HCT116 (cell line): ENCODE measurements around the gene PTPN2. TPM values are rescaled to one million over a fixed set of nuclear protein-coding genes. Genes with fewer than 3 reads are reported as not detected.

ENCODE experiments used
- ATAC-seq: fragments of 200-7000 bp; cut with Tn5 transposase; 2 replicates; pipeline ENCODE4 v1.9.1; 2020; ENCODE audit warnings: mild to moderate bottlenecking, moderate library complexity
- BruUV-seq: library from RNA; stranded (reverse); fragments of 400-500 nt; replicated peaks from 2 replicates; lab custom pipeline; 2021; lab: Mats Ljungman, UMichigan
- CTCF ChIA-PET: fragments of 300-600 bp; sonication (Branson Sonifier 250); formaldehyde crosslinking; loops from one replicate; lab custom pipeline; 2021; ENCODE audit warnings: antibody characterized with exemption; lab: Charles Lee
- POLR2A ChIA-PET: fragments of 300-600, 350-600 bp; sonication (Branson Sonifier 250); formaldehyde crosslinking; loops from one replicate; lab custom pipeline; 2021; ENCODE audit warnings: antibody characterized with exemption; lab: Charles Lee
- RAD21 ChIA-PET, 2 experiments: fragments of 300-600 bp; sonication (Branson Sonifier 250); formaldehyde crosslinking; loops; one replicate each; lab custom pipeline; 2023; ENCODE audit warnings: low total read pairs in 2 of 2; ENCODE audit not compliant: uncharacterized antibody in 2 of 2, unreplicated experiment in 2 of 2, low non-redundant PET in 1 of 2; lab: Charles Lee
- DNase-seq: peaks from one replicate; pipeline ENCODE4 v3.0.0-alpha.2; 2010; ENCODE audit warnings: low read depth, low spot score
- H2AFZ ChIP-seq: fragments of 200-600 bp; shearing (Covaris generic), sonication (generic); 2 replicates; pipeline ENCODE4 v1.6.1; 2017; ENCODE audit warnings: low read depth, mixed run types, mixed read lengths, antibody characterized with exemption, low read length; ENCODE audit not compliant: poor library complexity, severe bottlenecking
- H3K27ac ChIP-seq: 2 replicates; pipeline ENCODE4 v1.5.1; 2012; ENCODE audit warnings: low read depth, low read length
- H3K27me3 ChIP-seq: fragments of 200-600 bp; sonication (generic); 2 replicates; pipeline ENCODE4 v1.6.1; 2016; ENCODE audit warnings: mixed run types, low read length, mixed read lengths; ENCODE audit not compliant: insufficient read depth
- H3K36me3 ChIP-seq, 2 experiments: fragments of 200-500 bp in 1 of 2; fragments of 200-600 bp in 1 of 2; sonication (Bioruptor generic) in 1 of 2; sonication (generic) in 1 of 2; 2 replicates each; pipeline versions ENCODE4 v1.5.1 to v1.6.1; 2014 to 2016; ENCODE audit warnings: low read length in 2 of 2, inconsistent platforms in 1 of 2, mixed read lengths in 1 of 2, mixed run types in 1 of 2; ENCODE audit not compliant: insufficient read depth in 2 of 2, control insufficient read depth in 1 of 2
- H3K4me1 ChIP-seq, 2 experiments: fragments of 200-600 bp in 1 of 2; sonication (generic) in 1 of 2; 2 replicates each; pipeline versions ENCODE4 v1.5.1 to v1.6.1; 2012 to 2017; ENCODE audit warnings: low read length in 2 of 2, inconsistent platforms in 1 of 2, mild to moderate bottlenecking in 1 of 2, mixed read lengths in 1 of 2, mixed run types in 1 of 2, moderate library complexity in 1 of 2; ENCODE audit not compliant: insufficient read depth in 2 of 2, control insufficient read depth in 1 of 2
- H3K4me2 ChIP-seq: fragments of 200-600 bp; sonication (generic); 2 replicates; pipeline ENCODE4 v1.6.1; 2017; ENCODE audit warnings: mixed run types, low read length, mixed read lengths
- H3K4me3 ChIP-seq, 2 experiments: fragments of 200-600 bp in 1 of 2; sonication (generic) in 1 of 2; replicated peaks in 1 of 2; 2 replicates each; pipeline ENCODE4 v1.5.1; 2011 to 2016; ENCODE audit warnings: low read length in 2 of 2, control low read depth in 1 of 2, low read depth in 1 of 2, mild to moderate bottlenecking in 1 of 2, mixed read lengths in 1 of 2, mixed run types in 1 of 2
- H3K79me2 ChIP-seq: fragments of 200-600 bp; sonication (generic); 2 replicates; pipeline ENCODE4 v1.6.1; 2017; ENCODE audit warnings: mild to moderate bottlenecking, mixed run types, low read length, moderate library complexity, mixed read lengths; ENCODE audit not compliant: insufficient read depth
- H3K9ac ChIP-seq: fragments of 200-600 bp; sonication (generic); 2 replicates; pipeline ENCODE4 v1.6.1; 2016; ENCODE audit warnings: low read length, mixed read lengths
- H3K9me2 ChIP-seq: fragments of 200-600 bp; sonication (generic), shearing (Covaris generic); 2 replicates; pipeline ENCODE4 v1.6.1; 2017; ENCODE audit warnings: mixed run types, mild to moderate bottlenecking, moderate library complexity; ENCODE audit not compliant: insufficient read depth
- H3K9me3 ChIP-seq, 2 experiments: fragments of 200-500 bp in 1 of 2; fragments of 200-600 bp in 1 of 2; sonication (Bioruptor generic) in 1 of 2; sonication (generic) in 1 of 2; 2 replicates each; pipeline ENCODE4 v1.6.1; 2014 to 2017; ENCODE audit warnings: low read length in 2 of 2, mixed read lengths in 2 of 2, inconsistent platforms in 1 of 2, low read depth in 1 of 2, mild to moderate bottlenecking in 1 of 2, mixed run types in 1 of 2, moderate library complexity in 1 of 2; ENCODE audit not compliant: control insufficient read depth in 1 of 2, insufficient read depth in 1 of 2
- H4K20me1 ChIP-seq: fragments of 200-600 bp; sonication (generic), shearing (Covaris generic); 2 replicates; pipeline ENCODE4 v1.6.1; 2017; ENCODE audit warnings: mixed run types, mild to moderate bottlenecking, moderate library complexity; ENCODE audit not compliant: insufficient read depth
- ATF3 ChIP-seq: IDR thresholded peaks from 2 replicates; pipeline ENCODE4 v1.6.1; 2012
- CBX3 ChIP-seq: IDR thresholded peaks from 2 replicates; pipeline ENCODE4 v1.6.1; 2012; ENCODE audit warnings: low read depth
- CEBPB ChIP-seq: IDR thresholded peaks from 2 replicates; pipeline ENCODE4 v1.6.1; 2012; ENCODE audit warnings: low read depth
- EGR1 ChIP-seq: IDR thresholded peaks from 2 replicates; pipeline ENCODE4 v1.6.1; 2012; ENCODE audit warnings: low read depth
- ELF1 ChIP-seq: IDR thresholded peaks from 2 replicates; pipeline ENCODE4 v1.6.1; 2012; ENCODE audit warnings: low read depth, borderline replicate concordance
- EZH2 ChIP-seq: fragments of 200-600 bp; sonication (generic); IDR thresholded peaks from 2 replicates; pipeline ENCODE4 v1.6.1; 2017; ENCODE audit warnings: antibody characterized with exemption, mixed run types
- EZH2phosphoT487 ChIP-seq: fragments of 200-600 bp; IDR thresholded peaks from 2 replicates; pipeline ENCODE4 v1.6.1; 2018; ENCODE audit warnings: antibody characterized with exemption, borderline replicate concordance
- FOSL1 ChIP-seq: IDR thresholded peaks from 2 replicates; pipeline ENCODE4 v1.6.1; 2012; ENCODE audit warnings: low read depth
- JUND ChIP-seq: IDR thresholded peaks from 2 replicates; pipeline ENCODE4 v1.6.1; 2012
- MAX ChIP-seq: IDR thresholded peaks from 2 replicates; pipeline ENCODE4 v1.6.1; 2012
- POLR2A ChIP-seq: IDR thresholded peaks from 2 replicates; pipeline ENCODE4 v1.7.0; 2011; ENCODE audit warnings: borderline replicate concordance; ENCODE audit not compliant: insufficient read depth, insufficient read length; ENCODE audit errors: extremely low read depth
- POLR2AphosphoS5 ChIP-seq: IDR thresholded peaks from 2 replicates; pipeline ENCODE4 v1.6.1; 2011; ENCODE audit warnings: mild to moderate bottlenecking, low read depth, low read length, moderate library complexity
- RAD21 ChIP-seq: IDR thresholded peaks from 2 replicates; pipeline ENCODE4 v1.6.1; 2012; ENCODE audit warnings: low read depth, mild to moderate bottlenecking
- SIN3A ChIP-seq: IDR thresholded peaks from 2 replicates; pipeline ENCODE4 v1.6.1; 2012; ENCODE audit warnings: low read depth
- SP1 ChIP-seq: IDR thresholded peaks from 2 replicates; pipeline ENCODE4 v1.6.1; 2012; ENCODE audit warnings: low read depth
- TCF7L2 ChIP-seq: IDR thresholded peaks from 2 replicates; pipeline ENCODE4 v1.7.0; 2011; ENCODE audit warnings: borderline replicate concordance, inconsistent platforms; ENCODE audit not compliant: insufficient read depth, insufficient read length; ENCODE audit errors: extremely low read depth
- YY1 ChIP-seq: IDR thresholded peaks from 2 replicates; pipeline ENCODE4 v1.6.1; 2011; ENCODE audit warnings: low read length, low read depth, moderate library complexity, mild to moderate bottlenecking; ENCODE audit not compliant: insufficient replicate concordance; ENCODE audit errors: extremely low read depth
- ZBTB33 ChIP-seq: IDR thresholded peaks from 2 replicates; pipeline ENCODE4 v1.6.1; 2011; ENCODE audit warnings: mild to moderate bottlenecking, low read length, moderate library complexity; ENCODE audit not compliant: insufficient replicate concordance; ENCODE audit errors: extremely low read depth
- ZNF274 ChIP-seq: fragments of 200-500 bp; sonication (Bioruptor generic); IDR thresholded peaks from 2 replicates; pipeline ENCODE4 v1.6.1; 2014; ENCODE audit warnings: mild to moderate bottlenecking, low read depth, low read length, inconsistent platforms
- intact Hi-C: fragments of 100-400 bp; cut with micrococcal nuclease; formaldehyde crosslinking; loops from 2 replicates; pipeline ENCODE4 v1.10.0; 2022
- total RNA-seq: library from RNA; stranded (reverse); gene quantifications from one replicate; pipeline ENCODE4 v1.2.1, GENCODE V29; 2021; ENCODE audit not compliant: unreplicated experiment

The PTPN2 gene
- total RNA-seq, 1 experiment from 2014 or later: 50.3 TPM

- no peak overlapping the region for H3K4me3 ChIP-seq
- no peak for DNase-seq
- no peaks in the 10 kb centered on the region for H3K36me3 ChIP-seq
- H3K79me2 ChIP-seq: no peaks in the 10 kb centered on the region
- H3K9ac ChIP-seq: no peak overlapping the region
- RAD21 ChIA-PET: no interaction called here
- no peaks in the 10 kb centered on the region for H3K9me2 ChIP-seq
- no peak for TF ChIP-seq SP1
- TF ChIP-seq POLR2AphosphoS5: no peak
- no peak for TF ChIP-seq ELF1
- TF ChIP-seq YY1: no peak
- no peak for TF ChIP-seq ZNF274
- no peak for TF ChIP-seq POLR2A
- TF ChIP-seq TCF7L2: no peak
- TF ChIP-seq CEBPB: no peak
- TF ChIP-seq EZH2phosphoT487: no peak
- TF ChIP-seq RAD21: no peak
- no peak for TF ChIP-seq EGR1
- no peak for TF ChIP-seq CBX3
- no peak for TF ChIP-seq EZH2
- no peak for TF ChIP-seq SIN3A
- TF ChIP-seq FOSL1: no peak
- TF ChIP-seq MAX: no peak
- no peak for TF ChIP-seq ATF3
- TF ChIP-seq ZBTB33: no peak
- no peak for TF ChIP-seq JUND
- CTCF ChIA-PET: no interaction called here
- H4K20me1 ChIP-seq: no peaks in the 10 kb centered on the region
- H3K27ac ChIP-seq: no peak overlapping the region
- H3K4me2 ChIP-seq: no peak overlapping the region
- no peaks in the 10 kb centered on the region for H3K9me3 ChIP-seq
- H3K27me3 ChIP-seq: no peaks in the 10 kb centered on the region
- intact Hi-C loops: no loop called here
- ATAC-seq: no peak
- POLR2A ChIA-PET: no interaction called here
- H2AFZ ChIP-seq: no peak overlapping the region
- H3K4me1 ChIP-seq: no peaks in the 10 kb centered on the region
- no TSS peak for BruUV-seq
These were observed 38.2 kb upstream of the PTPN2 start for GRCh38 chr18:12922266-12922665.
